ENCODE data around the gene GALNT16.

- no peak for TF ChIP-seq POLR2AphosphoS5 (IDR thresholded peaks at IDR 0.05)
- no peak for TF ChIP-seq CTCF (IDR thresholded peaks at IDR 0.05)
- no peak for TF ChIP-seq POLR2A (IDR thresholded peaks at IDR 0.05)
- no peak for TF ChIP-seq EP300 (IDR thresholded peaks at IDR 0.05)
Measured at GRCh38 chr14:69313176-69313575, 53.2 kb downstream of the GALNT16 start.
